H1 (cell line): ENCODE measurements around the gene ICAM5.

Experiments used
- BCL11A ChIP-seq, 2 experiments: IDR thresholded peaks; one replicate each; pipeline ENCODE4 v1.6.1; 2011; ENCODE audit warnings: low read depth in 2 of 2, low read length in 2 of 2, mild to moderate bottlenecking in 2 of 2
- EP300 ChIP-seq, 2 experiments: IDR thresholded peaks; 1 replicate in 1 of 2; 2 replicates in 1 of 2; pipeline ENCODE4 v1.6.1; 2011 to 2012; ENCODE audit warnings: low read depth in 2 of 2, low read length in 2 of 2, mild to moderate bottlenecking in 2 of 2, borderline replicate concordance in 1 of 2, inconsistent platforms in 1 of 2, moderate library complexity in 1 of 2
- HDAC6 ChIP-seq: IDR thresholded peaks from one replicate; pipeline ENCODE4 v1.7.1; 2012; ENCODE audit warnings: low read depth, mild to moderate bottlenecking, inconsistent platforms, low read length, moderate library complexity
- POLR2AphosphoS5 ChIP-seq: IDR thresholded peaks from 2 replicates; pipeline ENCODE4 v1.6.1; 2011; ENCODE audit warnings: low read depth, low read length
- POU5F1 ChIP-seq: IDR thresholded peaks from 2 replicates; pipeline ENCODE4 v1.6.1; 2011; ENCODE audit warnings: low read depth, mild to moderate bottlenecking, low read length, moderate library complexity
- RAD21 ChIP-seq, 2 experiments: IDR thresholded peaks in 1 of 2; conservative IDR thresholded peaks in 1 of 2; 2 replicates each; pipeline ENCODE4 v1.6.1; 2011; ENCODE audit warnings: low read depth in 2 of 2, low read length in 2 of 2, improper control_type of control experiment in 1 of 2, inconsistent platforms in 1 of 2, mild to moderate bottlenecking in 1 of 2, moderate library complexity in 1 of 2
- TF ChIP-seq, protein P1 (sequence below), 3 experiments: IDR thresholded peaks; 1 replicate in 2 of 3; 2 replicates in 1 of 3; pipeline versions ENCODE4 v1.5.1 to v1.6.1; 2011; ENCODE audit warnings: low read length in 3 of 3, mild to moderate bottlenecking in 3 of 3, inconsistent platforms in 2 of 3, low read depth in 1 of 3, moderate library complexity in 1 of 3; ENCODE audit not compliant: insufficient read depth in 1 of 3; ENCODE audit errors: control extremely low read depth in 1 of 3

DNA sequence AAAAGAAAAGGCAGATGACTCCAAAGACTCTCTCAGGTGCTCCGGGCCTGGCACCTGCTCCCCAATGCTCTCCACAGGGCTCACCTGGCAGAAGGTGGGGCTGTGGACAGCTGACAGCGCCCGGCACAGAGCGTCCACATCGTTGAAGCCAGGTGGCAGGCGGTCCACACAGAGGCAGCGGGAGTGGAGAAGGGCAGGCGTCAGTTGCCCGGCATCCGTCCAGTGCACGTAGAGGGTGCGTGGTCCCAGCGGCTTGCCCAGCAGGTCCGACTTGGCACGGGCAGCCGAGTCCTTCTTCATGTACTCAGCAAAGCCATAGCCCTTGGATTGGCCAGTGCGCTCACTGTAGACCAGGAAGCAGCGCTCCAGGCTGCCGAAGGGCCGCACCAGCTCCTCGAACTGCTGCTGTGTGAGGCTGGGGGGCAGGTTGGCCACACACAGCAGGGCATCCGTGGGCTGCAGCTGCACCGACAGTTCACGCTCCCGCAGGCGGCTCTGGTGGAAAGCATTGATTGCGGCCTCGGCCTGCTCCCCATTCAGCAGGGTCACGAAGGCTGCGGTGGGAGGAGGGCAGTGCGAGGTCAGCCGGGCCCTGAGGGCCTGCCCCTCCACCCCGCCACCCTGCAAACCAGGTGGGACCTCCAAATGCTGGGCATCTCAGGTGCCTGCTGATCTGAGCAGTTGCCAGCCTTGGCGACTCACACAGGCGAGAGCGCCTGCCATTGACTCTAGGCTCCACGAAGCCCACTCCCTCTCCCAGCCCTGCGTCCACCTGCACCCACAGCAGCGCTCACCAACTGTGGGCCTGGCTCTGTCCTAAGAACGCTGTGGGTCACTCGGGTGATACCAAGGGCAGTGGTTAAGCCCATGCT lies 39.0 kb downstream of the ICAM5 start:
- TF ChIP-seq POLR2AphosphoS5 (0 out of 2 replicates have a peak, but pooled peaks have one; percentile 10), EP300 (IDR thresholded peaks at IDR 0.05; ENCODE audit: borderline replicate concordance in 1 of 2, low read depth in 2 of 2, low read length in 2 of 2) (no peak), POU5F1 (no peak), RAD21 (IDR thresholded peaks at IDR 0.05 in 1 of 2, conservative IDR thresholded peaks at IDR 0.05 in 1 of 2; ENCODE audit: low read depth in 2 of 2, low read length in 2 of 2) (no peak), HDAC6 (no peak), BCL11A (IDR thresholded peaks at IDR 0.05; ENCODE audit: low read depth in 2 of 2, low read length in 2 of 2) (no peak)
- TF ChIP-seq, protein P1, sequence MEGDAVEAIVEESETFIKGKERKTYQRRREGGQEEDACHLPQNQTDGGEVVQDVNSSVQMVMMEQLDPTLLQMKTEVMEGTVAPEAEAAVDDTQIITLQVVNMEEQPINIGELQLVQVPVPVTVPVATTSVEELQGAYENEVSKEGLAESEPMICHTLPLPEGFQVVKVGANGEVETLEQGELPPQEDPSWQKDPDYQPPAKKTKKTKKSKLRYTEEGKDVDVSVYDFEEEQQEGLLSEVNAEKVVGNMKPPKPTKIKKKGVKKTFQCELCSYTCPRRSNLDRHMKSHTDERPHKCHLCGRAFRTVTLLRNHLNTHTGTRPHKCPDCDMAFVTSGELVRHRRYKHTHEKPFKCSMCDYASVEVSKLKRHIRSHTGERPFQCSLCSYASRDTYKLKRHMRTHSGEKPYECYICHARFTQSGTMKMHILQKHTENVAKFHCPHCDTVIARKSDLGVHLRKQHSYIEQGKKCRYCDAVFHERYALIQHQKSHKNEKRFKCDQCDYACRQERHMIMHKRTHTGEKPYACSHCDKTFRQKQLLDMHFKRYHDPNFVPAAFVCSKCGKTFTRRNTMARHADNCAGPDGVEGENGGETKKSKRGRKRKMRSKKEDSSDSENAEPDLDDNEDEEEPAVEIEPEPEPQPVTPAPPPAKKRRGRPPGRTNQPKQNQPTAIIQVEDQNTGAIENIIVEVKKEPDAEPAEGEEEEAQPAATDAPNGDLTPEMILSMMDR (IDR thresholded peaks at IDR 0.05; ENCODE audit: control extremely low read depth in 1 of 3, insufficient read depth in 1 of 3, low read depth in 1 of 3, low read length in 3 of 3): no peak
